ENCODE data around the gene GALT.

The GALT gene

DNA sequence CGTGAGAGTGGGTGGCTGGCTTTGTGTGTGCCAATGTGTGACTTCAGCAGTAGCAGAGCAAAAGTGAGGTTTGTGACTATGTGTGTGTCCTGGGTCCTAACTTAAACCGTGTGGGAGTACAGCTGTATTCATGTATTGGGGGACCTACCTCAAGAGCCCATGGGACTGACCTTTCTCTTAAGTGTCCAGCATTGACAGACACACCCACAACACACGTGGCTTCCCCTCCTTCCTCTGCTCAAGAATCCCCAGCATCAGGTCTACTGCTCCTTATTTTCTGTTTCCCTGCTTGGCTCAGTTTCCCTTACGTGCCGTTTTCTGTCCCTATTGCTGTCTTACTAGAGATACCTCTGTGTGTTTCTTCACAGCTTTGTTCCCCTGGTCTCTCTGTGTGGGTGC lies 6.1 kb downstream of the GALT start:
- no peak for DNase-seq

DNA sequence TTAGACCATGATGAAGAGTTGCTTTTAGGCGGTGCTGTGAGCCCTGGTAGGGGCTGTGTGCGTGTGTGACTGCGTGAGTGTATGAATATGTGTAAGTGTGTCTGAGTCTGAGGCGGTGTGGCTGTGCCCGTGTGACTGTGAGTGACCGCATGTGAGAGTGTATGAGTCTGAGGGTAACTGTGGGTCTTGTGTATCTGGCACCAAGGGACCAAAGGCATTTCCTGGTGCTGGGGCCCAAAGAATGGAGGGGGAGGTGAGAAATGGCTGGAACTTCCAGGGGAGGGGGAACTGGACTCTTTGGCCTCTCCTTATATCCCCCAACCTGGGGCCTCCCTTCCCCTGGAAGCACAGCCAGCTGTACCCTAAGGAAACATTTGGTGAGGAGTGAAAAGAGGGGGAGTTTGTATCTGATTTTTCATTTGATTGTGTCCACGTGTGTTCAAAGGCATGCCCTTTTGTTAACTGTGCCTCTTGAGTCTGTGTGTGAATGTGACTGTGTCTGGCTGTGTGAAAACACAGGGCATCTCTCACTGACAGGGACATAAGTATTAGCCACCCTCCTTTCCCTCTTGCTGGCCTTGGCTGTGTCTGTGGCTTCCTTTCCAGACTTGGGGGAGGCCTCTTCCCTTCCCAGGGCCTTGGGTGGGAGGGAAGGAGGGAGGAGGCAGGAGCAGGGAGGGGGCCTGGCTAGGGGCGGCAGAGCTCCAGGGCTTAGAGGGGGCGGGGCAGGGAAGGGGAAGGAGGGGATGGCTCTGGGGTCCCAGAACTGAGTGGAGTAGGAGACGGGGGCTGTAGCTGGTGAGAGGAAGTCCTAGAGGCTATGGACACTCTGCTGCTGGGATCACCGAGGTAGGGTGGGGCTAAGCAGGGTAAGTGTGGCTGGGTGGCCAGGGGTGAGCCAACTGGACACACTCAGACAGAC lies 6.9 kb downstream of the GALT start:
- no peak for DNase-seq

DNA sequence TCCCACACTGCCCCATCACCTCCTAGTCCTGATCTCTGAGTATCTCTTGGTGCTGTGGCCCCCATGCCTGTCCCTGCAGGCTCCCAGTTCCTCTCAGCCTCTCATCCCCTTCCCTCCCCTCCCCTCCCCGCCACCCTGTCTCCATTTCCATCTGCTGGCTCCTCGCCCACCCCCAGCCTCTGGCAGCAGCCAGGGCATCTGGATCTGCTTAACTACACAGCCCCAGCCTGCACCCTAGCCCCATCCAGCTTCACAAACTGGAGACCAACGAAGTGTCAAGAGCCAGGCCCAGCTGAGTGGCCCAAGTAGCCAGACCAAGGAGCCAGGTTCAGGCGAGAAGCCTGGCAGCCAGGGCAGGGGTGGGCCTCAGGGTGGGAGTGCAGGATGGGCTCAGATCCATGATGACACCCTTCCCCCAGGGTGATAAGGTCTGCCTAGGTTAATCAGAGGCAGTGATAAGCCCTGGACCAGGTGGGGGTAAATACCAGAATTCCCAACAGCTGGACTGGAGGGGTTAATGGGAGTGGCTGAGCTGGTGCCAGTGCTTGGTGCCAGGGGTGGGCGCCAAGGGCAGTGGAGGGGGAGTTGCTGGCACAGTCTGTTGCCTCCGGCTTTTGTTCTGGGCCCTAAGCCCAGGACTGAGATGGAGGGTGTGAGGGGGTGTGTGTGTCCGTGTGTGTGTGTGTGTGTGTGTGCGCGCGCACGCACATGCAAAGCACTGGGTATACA lies 8.0 kb downstream of the GALT start:
- no peak for DNase-seq

DNA sequence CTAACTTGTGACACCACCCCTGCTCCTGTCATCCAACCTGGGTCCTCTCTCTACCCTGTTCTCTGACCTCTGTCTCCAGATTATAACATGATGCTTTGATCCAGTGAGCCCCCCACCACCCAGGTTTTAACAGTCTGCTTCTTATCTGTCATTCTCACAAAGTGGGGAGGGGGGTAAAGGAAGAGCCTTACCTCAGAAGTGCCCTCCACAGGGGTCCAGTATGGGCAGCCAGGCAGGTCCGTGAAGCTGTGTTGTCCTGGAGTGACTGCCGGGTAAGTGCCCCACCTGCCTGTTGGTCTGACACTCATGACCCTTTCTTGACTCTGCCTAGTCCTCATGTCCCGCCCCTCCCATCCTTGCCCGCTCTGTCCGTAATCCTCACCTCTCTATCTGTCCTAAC lies 8.9 kb downstream of the GALT start:
- DNase-seq, result no peak

DNA sequence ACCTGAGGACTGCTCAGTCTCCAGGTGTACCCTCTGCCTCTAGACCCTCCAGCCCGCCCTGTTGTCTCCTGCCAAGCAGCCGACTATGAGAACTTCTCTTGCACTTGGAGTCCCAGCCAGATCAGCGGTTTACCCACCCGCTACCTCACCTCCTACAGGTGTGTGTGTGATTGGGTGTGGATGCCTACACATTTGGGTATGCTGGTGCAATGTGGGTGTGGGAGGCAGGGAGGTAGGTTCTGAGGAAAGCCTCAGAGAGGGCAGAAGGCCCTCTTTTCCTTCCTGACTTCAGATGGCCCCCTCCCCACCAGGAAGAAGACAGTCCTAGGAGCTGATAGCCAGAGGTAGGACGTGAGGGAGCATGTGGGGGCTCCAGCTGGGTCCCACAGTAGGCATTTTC lies 10.5 kb downstream of the GALT start:
- no peak for DNase-seq

DNA sequence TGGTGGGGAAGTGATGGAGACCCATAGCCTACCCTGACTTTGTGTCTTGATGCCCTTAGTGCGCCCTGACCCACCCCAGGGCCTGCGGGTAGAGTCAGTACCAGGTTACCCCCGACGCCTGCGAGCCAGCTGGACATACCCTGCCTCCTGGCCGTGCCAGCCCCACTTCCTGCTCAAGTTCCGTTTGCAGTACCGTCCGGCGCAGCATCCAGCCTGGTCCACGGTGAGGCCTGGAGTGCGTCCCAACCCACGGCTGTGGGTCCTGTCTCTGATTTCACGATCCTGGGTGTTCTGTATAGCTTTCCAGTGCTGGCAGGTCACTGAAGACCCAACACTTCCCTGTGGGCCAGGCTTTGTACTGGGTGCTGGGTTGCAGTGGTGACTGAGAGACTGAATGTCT lies 12.0 kb downstream of the GALT start:
- DNase-seq, result no peak

DNA sequence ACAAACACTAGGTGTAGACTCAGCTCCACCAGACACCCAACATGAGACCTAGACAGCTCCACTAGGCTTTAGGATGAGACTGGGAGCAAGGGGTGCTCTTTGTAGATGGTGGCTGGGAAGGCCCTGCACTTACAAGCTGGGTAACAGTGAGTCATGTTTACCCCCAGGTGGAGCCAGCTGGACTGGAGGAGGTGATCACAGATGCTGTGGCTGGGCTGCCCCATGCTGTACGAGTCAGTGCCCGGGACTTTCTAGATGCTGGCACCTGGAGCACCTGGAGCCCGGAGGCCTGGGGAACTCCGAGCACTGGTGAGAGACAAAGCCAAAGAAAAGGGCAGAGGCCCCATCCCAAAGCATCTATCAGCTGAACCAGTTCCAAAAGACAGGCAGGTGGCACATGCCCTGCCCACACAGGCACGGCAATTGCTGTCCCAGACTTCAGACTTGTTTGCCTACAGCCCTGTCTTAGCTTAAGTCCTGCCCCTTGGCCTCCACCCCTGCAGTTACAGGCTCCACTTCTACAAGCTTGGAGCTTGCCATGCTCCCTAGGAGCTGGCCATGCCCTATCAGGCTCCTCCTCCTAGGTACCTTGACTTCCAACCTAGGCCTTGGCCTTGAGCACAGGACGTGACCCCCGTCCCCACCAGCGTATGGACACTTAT lies 13.2 kb downstream of the GALT start:
- no peak for DNase-seq

DNA sequence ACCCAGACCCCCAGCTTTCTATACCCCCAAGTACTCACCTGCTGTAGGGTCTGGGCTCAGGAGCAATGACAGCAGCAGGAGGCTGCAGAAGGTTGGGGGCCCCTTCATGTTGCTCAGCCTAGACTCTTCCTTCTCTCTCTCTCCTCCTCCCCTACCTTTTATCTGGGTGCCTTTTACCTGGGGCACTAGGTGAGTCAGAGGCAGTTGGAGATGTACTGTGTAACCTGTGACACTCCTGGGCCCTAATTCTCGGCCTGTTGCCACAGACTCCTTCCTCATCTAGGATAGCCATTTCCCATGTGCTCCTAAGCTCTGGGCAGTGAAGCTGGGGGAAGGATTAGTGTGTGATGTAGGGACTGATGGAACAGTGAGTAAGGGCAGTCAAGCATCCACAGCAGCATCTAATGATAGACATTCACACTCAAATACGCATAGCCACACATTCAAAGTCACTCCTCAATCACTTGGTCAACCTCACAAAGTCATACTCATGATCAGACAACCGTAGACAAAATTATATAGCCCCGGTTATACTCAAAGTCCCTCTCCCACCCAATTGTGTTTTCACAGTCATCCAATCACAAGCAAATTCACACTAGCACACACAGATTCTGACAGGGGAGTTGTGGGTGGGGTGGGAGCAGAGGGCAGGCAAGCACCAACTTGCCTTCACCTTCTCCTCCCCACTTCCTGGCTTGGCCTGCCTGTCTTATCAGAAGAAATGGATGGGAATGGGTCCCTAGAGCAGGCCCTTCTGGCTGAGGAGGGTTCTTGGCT lies 16.2 kb downstream of the GALT start, which contains the start of gene CCL27:
CCL27 (minus strand) TSS at position 132 of the 777 bp plus-strand sequence; CDS start at position 108, 24 bp downstream.
- peak; percentile 36 for DNase-seq

DNA sequence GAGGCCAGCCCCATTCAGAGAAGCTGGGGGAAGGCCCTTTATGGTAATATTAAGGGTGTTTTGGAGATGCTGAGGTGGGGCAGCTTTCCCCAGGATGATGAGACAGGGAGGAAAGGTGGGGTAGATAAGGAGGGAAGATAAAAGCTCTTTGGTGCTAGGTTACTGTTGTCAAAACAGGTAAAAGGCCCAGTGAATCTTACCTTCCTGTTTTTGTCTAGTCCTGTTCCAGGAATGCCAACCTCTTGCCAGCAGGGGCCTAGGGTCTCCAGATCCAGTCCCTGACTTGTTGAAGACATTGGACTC lies 16.8 kb downstream of the GALT start:
- peak; percentile 53 for DNase-seq

DNA sequence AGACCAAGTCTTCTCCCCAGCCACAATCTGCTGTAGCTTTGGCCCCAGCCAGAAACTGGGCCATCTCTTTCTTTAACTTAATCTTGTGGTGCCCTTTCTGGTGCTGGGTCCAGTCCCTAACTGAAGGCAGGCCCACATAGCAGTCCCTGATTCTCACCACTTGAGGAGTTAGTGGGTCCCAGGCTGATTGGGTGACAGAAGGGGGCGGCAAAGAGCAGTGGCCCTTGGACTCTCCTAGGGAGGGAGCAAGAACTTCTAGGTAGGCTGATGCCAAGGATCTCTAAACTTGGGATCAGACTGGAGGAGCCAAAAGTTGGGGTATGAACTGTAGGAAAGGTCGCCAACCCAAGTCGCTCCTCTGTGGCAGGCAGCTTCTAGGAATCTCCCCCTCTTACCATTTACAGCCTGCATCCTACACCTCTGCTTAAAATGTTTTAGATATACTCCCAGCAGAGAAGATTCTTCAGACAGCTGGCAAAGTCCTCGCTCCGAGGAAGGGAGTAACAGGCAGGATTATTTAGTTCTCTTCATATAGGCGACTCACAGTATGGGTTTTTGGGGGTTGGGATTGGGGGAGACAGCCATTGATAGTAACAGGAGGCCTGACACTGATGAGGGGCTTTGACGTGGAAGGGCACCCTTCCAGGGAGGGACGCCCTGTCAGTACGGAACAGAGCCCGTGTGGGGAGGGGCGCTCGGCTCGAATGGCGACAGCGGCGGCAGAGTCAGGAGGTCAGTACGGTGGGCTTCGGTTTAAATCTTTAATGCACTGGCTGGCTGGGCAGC lies 18.0 kb downstream of the GALT start:
- peak; percentile 80 for DNase-seq

DNA sequence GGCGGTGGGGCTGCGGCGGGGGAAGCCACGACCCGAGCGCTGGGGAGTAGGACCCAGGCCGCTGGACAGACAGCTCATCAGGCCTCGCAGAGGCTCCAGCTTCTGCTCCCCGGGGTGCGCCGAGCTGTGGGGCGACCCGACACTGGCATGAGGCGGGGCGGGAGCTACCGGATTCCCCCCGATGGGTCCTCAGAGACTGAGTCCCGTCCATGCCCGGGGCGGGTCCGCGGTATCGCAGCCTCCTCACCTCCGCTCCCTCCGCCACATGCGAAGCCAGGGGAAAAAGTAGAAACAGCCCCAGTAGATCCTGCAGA lies 18.5 kb downstream of the GALT start:
- DNase-seq, result no peak

DNA sequence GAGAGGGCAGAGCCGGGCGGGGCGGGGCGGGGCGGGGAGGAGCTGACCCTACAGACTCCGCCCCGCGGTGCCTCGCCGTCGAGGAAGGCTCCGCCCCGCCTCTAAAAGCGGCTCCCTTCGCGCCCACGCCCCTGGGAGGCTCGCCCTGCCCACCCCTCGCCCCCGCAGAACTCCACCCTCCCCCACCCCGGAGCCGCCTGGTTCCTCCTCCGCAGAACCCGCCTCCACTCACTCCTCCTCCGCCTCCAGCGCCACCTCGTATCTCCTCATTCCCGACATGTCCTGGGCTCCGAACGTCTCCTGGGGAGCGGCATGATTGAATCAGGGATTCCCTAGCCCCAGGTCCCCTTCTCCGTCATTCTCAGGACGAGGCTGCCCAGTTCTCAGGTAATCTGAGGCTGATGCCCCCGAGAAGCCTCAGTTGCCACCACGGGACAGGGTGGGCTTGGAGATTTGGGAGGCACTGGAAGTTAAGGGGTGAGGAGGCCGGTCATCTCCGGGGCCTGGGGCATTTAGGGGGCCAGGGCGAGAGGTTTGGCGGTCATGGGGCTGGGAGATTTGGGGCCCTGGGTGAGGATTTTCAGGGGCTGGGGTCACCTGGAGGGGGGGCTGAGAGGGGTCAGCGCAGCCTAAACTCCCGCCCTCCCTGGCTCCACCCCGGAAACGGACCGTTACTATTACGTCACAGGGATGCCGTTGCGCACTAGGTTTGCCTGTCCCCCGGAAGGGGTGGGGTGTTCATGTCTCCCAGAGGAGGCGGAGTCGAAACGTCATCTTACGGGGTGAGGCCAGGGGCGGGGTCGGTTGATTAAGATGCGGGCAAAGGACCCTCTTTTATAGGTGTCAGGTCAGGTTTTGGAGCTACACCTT lies 19.1 kb downstream of the GALT start:
- DNase-seq, result peak; percentile 95

DNA sequence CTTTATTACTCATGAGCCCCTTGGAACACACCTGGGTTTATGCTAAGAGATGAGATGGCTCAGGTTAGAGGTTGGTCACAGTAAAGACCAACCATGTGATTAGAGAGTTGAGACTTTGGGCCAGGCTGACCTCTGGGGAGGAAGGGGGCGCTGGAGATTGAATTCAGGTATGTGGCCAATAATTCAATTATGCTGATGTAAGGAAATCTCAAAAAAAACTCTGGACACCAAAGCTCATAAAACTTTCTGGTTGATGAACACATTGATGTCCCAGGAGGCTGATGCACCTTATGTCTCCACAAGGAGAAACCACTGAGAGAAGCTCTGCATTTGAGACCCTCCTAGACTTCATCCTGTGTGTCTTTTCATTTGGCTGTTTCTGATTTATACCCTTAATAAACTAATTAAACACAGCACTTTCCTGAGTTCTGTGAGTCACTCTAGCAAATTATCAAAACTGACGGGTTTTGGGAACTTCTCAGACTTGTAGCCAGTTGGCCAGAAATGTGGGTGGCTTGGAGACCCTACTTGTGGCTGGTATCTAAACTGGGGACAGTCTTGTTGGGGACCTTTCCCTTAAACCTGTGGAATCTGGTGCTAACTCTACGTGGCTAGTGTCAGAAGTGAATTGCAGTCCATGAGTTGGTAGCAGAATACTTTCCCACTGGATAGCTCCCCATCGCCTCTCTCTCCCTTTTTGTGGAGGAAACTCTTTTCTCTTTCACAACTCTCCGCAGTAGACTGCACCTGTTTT lies 23.5 kb downstream of the GALT start:
- DNase-seq, result no peak

DNA sequence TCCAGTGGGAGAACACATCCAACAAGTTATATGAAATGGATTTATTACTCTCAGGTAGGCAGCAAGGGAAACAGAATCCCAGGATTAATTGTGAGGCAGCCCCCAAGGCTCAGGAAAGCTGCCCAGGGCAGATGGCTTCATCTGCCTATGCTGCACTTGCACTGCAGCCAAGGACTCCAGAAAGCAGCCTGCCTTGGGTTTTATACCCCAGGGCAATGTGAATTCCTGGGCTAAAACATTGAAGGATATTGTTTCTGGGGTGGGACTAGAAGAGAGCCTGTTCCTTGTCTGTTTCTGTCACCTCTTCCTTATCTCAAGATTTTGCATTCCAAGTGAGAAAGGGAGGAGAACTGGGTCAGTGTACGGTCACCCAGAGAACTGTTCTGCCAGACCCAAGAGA lies 24.8 kb downstream of the GALT start:
- no peak for DNase-seq

DNA sequence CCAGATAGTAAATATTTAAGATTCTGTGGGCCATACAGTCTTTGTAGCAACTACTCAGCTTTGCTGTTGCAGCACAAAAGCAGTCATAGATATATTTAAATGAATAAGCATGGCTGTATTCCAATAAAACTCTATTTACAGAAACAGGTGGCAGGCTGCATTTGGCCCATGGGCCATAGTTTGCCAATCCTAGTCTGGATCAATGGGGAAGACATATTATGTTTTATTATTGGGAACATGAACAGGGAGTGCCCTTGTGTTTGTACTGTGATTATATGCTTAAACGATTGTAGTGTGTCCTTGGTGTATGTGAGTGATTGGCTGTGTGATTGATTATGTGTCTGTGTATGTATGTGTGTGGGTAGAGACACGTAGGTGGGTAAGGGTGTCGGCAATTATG lies 28.0 kb downstream of the GALT start:
- DNase-seq, result no peak

DNA sequence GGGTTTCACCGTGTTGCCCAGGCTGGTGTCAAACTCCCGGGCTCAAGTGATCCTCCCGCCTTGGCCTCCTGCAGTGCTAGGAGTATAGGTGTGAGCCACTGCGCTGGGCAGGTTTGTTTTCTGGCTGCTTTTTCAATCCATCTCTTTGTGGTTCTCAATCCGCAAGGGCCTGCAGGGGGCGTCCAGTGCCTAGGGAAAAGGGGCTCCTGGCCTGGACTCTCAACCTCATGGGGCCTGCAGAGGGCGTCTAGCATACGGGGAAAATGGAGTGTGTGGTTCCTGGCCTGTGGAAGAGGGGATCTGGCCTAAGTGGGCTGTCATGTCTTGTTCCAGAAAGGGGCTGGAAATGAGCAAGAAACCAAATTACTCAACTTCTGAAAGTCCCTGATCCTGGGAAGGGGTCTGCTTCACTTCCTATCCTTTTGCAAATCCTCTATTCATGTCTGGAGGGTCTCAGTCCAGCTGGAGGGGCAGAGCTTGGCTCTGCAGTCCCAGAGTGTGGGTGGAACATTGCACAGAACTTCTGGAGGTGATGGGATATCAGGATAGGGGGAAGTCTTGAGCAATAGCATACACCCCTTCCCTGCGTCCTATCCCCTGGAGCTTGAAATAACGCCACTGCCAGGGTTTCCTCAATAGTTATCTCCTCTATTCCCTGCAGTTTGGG lies 28.7 kb downstream of the GALT start:
- peak; percentile 76 for DNase-seq

DNA sequence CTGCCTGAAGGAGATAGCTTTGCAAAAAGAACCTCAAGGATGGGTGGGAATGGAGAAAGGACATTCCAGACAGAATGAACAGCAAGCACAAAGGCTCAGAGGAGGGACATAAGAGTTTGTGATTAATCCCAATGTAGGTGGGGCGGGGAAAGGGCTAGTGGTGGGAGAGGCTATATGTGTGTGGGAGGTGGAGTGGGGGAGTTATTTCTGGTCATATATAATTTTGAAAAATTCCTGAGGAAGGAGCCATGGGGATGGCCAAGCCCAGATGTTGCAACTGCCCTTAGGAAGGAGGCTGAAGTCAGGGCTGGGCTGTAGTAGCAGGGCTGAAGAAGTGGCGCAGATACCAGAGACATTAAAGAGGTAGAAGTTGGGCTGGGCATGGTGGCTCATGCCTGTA lies 29.4 kb downstream of the GALT start:
- no peak for DNase-seq

DNA sequence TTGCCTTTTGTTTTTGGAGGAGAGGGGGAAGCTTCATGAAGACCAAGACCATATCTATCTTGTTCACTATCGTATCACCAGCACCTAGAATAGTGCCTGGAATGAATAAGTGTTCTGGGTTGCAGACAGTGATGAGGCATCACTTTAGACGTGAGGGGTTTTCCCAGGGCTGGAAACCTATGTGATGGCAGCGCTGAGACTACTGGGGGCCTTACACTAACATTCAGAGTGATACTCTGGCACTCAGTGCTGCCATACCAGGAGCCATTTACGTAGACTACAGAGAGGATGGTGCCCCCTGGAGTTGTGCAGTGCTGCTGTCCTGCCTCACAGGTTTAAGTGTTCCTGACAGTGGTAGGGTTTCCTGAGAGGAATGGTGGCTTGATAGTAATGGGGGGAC lies 37.7 kb downstream of the GALT start:
- DNase-seq, result no peak

DNA sequence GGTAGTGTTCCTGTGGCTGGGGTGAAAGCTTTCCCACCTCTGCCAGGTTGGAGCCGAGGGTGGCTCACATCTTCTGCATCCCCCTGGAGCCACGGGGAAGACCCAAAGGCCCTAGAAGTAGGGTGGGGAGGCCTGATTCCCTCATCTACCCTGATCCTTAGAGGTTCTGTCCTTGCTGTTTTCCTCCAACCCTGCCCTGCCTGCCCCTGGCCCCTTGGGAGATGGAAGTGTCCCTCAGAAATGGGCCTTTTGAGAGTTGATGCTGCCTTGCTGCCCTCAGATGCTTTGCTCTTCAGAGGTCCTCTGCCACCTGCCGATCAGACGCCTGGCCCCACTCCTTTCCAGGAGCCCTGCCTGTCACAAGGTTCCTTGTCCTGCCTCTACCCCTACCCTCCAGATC lies 38.3 kb downstream of the GALT start:
- DNase-seq, result no peak

DNA sequence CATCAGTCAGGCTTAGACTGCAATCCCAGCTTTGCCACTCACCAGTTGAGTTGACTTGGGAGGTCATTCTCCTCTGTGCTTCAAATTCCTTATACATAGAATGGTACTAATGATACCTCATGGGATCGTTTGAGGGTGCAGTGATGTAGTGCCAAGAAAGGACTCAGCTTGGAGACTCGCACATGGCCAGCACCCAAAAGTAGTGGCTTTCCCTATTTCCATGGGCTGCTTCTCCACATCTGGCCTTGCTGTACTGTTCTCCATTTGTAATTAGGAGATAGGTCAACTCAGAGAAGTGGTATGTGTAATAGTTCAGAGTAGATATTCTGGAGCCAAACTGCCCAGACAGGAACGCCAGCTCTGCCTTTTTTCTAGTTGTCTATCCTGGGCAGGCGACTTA lies 39.1 kb downstream of the GALT start:
- DNase-seq, result no peak

Measured in CD4-positive, alpha-beta T cell treated with Interleukin-6 for 4 hours (primary cell).